HG03342 (cell line): ENCODE measurements around the gene EXD2.
"Not testable (repeated sequence)": the region's sequence is repeated elsewhere in the genome, so short reads cannot be mapped to it uniquely, and the experiment has no call there.

Experiments
- ATAC-seq: cut with Tn5 transposase; IDR thresholded peaks from one replicate; pipeline ENCODE4 v1.9.1; 2021; ENCODE audit warnings: mild to moderate bottlenecking, moderate library complexity; ENCODE audit not compliant: unreplicated experiment

EXD2 gene

GRCh38 chr14:69193721-69194120, 2.4 kb downstream of the EXD2 start:
- no peak for ATAC-seq

- no peak for ATAC-seq
Measured at GRCh38 chr14:69199786-69200185, 8.5 kb downstream of the EXD2 start.

GRCh38 chr14:69204753-69205152, 13.5 kb downstream of the EXD2 start:
- no peak for ATAC-seq

- no peak for ATAC-seq
Measured at GRCh38 chr14:69207435-69208041, 16.2 kb downstream of the EXD2 start.

- no peak for ATAC-seq
Measured at GRCh38 chr14:69208666-69209065, 17.4 kb downstream of the EXD2 start.

- no peak for ATAC-seq
Measured at GRCh38 chr14:69214393-69214792, 23.1 kb downstream of the EXD2 start.

- not testable (repeated sequence) for ATAC-seq
Measured at GRCh38 chr14:69217663-69218062, 26.4 kb downstream of the EXD2 start.

- ATAC-seq = no peak
Measured at GRCh38 chr14:69224946-69225345, 33.6 kb downstream of the EXD2 start.

- no peak for ATAC-seq
Measured at GRCh38 chr14:69226178-69226577, 34.9 kb downstream of the EXD2 start.

- no peak for ATAC-seq
Measured at GRCh38 chr14:69226736-69227135, 35.4 kb downstream of the EXD2 start.

GRCh38 chr14:69231486-69231885, 40.2 kb downstream of the EXD2 start:
- ATAC-seq = no peak

GRCh38 chr14:69232388-69232787, 41.1 kb downstream of the EXD2 start:
- ATAC-seq = no peak

GRCh38 chr14:69234106-69234505, 42.8 kb downstream of the EXD2 start:
- ATAC-seq = no peak

- ATAC-seq = no peak
Measured at GRCh38 chr14:69235708-69236107, 44.4 kb downstream of the EXD2 start.

- no peak for ATAC-seq
Measured at GRCh38 chr14:69237142-69237541, 45.8 kb downstream of the EXD2 start.

- no peak for ATAC-seq
Measured at GRCh38 chr14:69237584-69237983, 46.3 kb downstream of the EXD2 start.

- ATAC-seq = no peak
Measured at GRCh38 chr14:69238883-69239282, 47.6 kb downstream of the EXD2 start.

GRCh38 chr14:69240527-69241173, 49.4 kb downstream of the EXD2 start:
- ATAC-seq = no peak

- ATAC-seq = no peak
Measured at GRCh38 chr14:69241577-69241976, 50.3 kb downstream of the EXD2 start.

GRCh38 chr14:69242311-69243224, 51.3 kb downstream of the EXD2 start:
- no peak for ATAC-seq

- ATAC-seq = no peak
Measured at GRCh38 chr14:69244946-69245345, 53.6 kb downstream of the EXD2 start.

GRCh38 chr14:69246331-69246730, 55.0 kb downstream of the EXD2 start:
- ATAC-seq = no peak
